Colon (tissue), 2 donors: ENCODE data around the gene BABAM2.
"Not testable (repeated sequence)": the region's sequence is repeated elsewhere in the genome, so short reads cannot be mapped to it uniquely, and the experiment has no call there.

Experiments
- FAIRE-seq: peaks from 2 replicates; lab custom pipeline; 2012; peaks lifted over from hg19 to GRCh38; lab: Jason Lieb, UNC
- donor health status: control.
- donor health status: control.

The BABAM2 gene

DNA sequence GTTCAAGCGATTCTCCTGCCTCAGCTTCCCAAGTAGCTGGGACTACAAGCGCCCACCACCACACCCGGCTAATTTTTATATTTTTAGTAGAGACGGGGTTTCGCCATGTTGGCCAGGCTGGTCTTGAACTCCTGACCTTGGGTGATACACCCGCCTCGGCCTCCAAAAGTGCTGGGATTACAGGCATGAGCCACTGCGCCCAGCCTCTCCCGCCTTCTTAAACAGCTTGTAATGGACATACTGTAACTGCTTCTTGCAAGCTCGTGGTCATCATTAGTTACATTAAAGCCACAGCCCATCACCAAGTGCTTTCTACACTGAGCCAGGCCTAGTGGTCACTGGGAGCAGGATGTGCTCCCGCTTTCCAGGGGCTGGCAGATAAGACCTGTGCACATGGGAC, 444.7 kb downstream of the BABAM2 start:
- FAIRE-seq = not testable (repeated sequence)

DNA sequence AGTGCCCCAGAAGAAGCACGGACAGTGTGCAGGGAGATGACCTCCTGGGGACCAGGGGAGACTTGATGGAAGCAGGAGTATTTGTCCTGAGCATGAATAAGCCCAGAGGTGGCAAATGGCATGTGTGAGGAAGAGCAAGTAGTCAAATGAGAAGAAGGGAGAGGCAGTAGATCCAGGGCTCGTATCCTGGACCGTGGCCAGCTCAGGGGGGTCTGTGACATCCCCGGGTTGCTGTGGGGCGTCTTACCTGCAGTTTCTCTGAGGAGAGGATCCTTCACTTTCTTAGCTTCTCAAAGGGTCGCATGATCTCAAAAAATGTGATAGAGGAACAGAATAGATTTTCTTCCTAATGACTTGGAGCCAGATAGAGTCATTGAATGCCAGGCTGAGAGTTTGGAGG, 445.1 kb downstream of the BABAM2 start:
- no peak for FAIRE-seq

DNA sequence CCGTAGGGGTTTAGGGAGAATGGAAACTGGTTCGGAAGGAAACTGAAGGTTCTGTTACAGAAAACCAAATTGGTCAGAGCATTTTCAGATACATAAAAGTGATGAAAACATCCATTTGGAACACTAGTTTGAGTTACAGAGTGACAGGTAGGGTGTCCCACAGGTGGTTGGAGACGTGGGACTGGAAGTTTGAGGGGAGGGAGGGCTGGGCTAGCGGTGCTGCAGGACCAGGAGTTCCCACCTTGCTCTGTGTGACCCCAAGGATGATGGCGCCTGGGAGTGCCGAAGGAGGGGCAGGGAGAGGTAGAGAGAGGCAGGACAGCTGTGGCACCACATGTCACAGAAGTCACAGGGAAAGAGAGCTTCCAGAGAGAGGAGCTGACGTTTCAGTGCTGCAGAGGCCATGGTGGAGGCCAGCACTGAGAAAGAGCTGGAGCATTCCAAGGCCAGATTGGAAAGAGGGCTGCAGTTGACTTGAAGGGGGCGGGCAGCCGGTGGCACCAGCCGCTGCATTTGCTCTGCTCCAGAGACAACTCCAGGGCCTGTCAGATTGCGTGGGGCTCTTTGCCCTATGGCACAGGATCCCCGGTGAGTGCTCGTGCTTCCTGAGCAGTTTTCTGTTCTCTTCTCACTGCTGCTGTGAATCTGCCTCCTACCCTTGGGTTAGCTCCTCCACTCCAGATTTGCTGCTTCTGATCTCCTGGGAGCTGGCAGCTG, 445.9 kb downstream of the BABAM2 start:
- FAIRE-seq = no peak

- FAIRE-seq = no peak
These were observed 446.6 kb downstream of the BABAM2 start for GRCh38 chr2:28336982-28337627.

DNA sequence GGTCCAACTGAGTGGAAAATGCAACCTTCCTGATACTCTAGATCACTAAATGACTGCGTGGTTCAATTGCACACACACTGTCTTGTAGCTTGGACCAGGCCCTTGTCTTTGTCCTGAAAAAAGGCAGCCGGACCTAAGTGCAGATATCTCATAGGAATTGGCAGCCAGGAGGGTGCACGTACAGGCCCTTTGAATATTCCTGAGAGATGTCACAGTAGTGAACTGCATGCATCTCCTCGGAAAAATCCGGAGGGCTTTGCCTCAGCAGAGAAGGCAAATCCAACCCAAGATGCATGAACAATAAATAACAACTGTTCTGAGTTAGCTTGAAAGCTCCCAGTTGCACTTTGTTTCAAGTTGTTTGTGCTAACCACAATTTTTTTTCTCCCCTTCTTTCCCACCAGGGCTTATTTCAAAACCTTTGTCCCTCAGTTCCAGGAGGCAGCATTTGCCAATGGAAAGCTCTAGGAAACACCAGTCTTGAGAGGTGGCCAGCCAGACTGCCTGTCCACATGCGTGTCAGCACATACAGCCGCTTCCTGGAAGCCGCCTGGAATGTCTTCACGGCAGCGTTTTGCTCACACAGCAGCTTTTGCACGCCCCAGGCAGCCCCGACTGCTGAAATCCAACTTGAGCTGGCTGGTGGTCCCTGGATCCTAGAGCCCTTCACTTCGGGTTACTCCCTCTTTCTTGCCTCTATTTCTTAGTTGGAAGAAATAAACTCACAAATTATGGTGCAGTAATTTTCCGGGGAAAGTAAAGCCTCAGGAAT, 447.7 kb downstream of the BABAM2 start:
- FAIRE-seq = no peak

DNA sequence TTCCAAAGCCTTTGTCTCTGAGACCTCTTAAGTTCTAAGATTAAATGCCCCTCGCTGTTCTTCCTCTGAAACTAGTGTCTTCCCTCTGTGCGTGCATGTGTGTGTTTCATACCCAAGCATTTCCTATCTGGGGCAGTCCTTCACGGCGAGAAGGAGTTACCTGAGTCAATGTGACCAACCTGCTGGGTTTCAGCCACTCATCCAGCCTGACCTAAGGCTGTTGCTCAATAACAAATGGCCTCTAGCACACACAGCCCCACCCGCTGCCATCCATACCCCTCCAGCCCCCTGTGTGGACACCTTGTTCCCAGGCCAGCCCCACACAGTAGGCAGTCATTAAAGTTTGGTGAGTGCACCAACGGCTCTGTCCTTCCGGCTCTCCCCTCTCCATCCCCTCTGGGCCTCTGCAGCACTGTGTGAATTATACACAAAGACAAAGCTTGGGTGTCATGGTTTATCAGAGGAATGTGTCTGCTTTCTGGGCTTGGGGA, 448.3 kb downstream of the BABAM2 start:
- FAIRE-seq = no peak

GRCh38 chr2:28339516-28340175, 449.1 kb downstream of the BABAM2 start:
- no peak for FAIRE-seq

GRCh38 chr2:28340312-28341202, 450.0 kb downstream of the BABAM2 start:
- FAIRE-seq = no peak

GRCh38 chr2:28341208-28341891, 450.8 kb downstream of the BABAM2 start:
- FAIRE-seq = no peak

GRCh38 chr2:28342081-28342967, 451.8 kb downstream of the BABAM2 start:
- FAIRE-seq = no peak

GRCh38 chr2:28343184-28343942, 452.8 kb downstream of the BABAM2 start:
- FAIRE-seq = no peak

DNA sequence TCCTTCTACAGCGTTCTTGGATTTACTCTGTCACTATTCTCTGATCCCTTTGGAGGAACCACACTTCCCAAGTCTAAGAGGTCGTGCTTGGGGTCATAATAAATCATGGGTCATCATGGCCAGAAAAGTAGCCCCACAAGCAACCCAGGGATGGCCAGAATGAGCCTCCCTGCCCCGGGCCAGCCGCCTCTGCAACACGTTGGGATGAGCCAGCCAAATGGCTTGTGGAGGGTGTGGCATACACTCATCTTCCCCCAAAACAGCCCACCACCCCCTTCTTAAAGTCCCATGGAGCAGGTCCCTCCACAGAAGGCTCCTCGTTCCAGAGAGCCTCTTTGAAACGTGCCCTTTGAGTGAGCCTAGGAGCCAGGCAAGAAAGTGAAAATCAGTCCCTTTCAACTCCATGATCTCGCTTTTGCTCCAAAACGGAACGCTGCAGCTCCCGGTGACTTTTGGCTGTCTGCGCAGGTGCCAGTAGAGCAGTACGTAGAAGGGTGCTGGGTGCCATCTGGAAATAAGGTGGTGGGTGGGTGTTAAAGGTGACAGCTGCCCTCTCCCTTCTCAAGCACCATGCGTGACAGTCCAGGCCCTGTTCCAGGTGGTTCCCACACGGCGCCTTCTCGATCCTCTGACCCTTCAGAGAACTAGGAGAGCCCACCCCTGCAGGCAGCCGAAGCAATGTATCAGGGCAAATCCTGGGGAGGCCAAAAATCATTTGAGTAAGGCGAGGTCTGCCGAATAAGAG, 453.6 kb downstream of the BABAM2 start:
- FAIRE-seq = no peak

DNA sequence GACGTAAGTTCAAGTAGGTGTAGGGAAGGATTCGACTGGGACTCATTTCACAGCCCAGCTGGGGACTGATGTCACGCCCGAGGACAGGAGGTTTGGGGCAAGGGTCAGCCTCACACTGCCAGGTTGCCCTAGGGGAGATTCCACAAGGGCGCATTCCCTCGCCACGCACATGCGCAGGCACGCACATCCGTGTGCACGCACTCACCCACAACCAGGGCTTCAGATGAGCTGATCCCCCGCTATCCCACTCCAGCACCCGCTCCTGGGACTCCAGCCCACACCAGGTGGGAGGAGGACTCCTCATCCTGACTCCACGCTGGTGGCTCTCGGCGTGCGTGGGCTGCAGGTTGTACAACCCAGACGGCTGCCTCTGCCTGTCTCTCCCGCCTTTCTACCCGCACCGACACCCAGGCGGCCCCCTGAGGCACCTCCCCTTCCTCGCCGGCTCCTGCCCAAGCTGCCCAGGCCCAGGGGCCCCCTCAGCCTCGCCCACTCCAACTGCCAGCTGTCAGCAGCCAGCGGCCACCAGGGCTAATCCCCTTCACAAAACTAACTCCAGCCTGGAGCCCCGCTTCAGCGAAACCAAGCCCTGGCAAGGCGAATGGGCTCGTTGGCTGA, 454.3 kb downstream of the BABAM2 start:
- no peak for FAIRE-seq

DNA sequence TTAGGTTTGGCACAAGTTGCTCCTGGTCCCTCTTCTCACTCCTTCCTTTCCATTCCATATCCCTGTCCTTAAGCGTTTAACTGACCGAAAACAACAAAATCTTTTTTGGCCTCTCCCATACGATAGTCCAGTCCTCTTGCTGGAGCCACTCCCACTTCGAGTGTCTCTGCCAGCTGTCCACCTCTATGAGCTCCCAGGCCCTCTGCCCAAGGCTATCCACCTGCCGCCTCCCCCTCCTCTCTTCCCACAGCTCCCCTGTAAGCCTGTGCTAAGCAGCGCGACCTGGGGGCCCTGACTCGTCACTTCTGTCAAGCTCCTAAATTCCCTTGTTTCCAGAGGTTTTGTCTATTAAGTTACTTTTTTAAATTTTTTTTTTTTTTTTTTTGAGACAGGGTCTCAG, 455.1 kb downstream of the BABAM2 start:
- FAIRE-seq = no peak

DNA sequence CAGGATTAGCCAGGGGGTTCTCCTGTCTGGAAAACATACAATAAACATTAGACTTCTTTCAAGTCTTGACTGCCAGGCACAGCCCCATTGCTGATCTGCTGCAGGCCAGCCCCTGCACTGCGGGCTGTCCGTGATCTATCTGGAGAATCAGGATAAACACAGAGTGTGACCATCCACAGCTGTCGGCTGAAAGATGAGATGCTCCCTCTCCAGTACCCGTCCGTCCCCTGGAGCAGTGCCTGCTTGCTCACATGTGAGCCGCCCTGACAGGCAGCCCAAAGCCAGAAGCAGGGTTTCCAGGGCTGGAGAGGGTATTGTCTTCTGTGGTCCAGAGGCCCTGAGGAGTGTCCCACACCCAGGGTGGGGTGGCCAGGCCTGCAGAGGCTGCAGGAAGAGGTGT, 456.1 kb downstream of the BABAM2 start:
- FAIRE-seq = no peak

DNA sequence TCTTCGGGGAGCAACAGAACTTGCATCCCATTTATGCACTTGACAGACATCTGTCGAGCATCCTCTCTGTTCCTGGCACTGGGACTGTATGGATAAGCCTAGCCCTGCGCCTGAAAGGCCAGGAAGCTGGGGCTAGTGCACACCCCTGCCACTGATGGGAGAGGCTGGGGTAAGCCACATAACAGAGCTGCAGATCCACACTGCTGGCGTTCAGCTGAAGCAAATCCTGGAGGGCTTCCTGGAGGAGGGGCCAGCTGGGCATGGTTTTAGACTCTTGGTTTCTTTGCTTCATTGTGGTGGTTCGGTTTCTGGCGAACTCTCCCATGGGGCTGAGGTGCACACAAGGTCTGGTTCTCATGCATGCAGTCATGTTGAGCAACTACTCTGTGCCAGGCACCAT, 456.7 kb downstream of the BABAM2 start:
- FAIRE-seq = no peak

DNA sequence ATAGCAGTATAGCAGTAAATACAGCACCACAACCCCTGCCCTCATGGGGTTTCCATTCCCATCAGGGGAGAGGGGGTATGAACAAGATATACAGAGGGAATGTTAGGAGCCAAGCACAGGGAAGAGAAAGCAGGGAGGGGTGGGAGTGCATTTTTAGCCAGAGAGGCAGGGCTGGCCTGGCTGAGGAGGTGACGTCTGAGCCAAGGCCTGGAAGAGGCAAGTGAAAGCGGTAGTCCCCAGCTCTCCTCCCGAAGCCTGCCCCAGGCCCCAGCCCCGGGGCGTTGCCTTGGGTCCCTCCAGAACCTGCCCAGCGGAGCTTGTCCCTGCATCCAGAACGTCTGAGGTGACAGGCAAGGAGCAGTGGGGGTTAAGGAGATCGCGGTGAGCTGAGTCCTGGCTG, 457.1 kb downstream of the BABAM2 start:
- no peak for FAIRE-seq

- FAIRE-seq = no peak
These were observed 457.6 kb downstream of the BABAM2 start for GRCh38 chr2:28348149-28348567.
